ENCODE measurements around the gene ALPK1. TPM values are rescaled to one million over a fixed set of nuclear protein-coding genes. Genes with fewer than 3 reads are reported as not detected.
"Not testable (repeated sequence)": the region's sequence is repeated elsewhere in the genome, so short reads cannot be mapped to it uniquely, and the experiment has no call there.

Gene ALPK1
- total and polyA plus RNA-seq, 2 donors: 14.5 to 16.6 TPM

DNA sequence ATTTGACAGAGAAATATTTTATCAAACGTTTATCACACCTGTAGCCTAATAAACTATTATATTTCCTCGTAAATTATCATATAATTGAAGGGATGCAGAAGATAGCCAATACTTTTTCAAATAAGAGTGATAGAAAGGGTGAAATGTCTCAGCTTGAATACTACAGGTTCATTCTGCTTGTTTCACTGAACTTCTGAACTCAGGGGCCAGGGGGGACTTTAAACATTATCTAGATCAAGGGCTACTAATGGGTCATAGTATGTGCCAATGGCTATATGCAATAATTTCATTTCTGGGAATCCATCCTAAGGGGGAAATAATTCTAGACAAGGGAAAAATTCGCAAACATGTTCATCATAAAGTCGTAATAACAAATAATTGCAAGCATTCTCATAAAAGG lies 2.6 kb downstream of the ALPK1 start:
- peaks cover 8 to 30% of the 10 kb centered on the region in 2 donors for H3K4me1 ChIP-seq (ENCODE audit: control insufficient read depth in 2 of 2, insufficient read depth in 2 of 2, low read length in 2 of 2)
- no peak for DNase-seq (ENCODE audit: low read depth in 6 of 9, low spot score in 9 of 9)
- no peak overlapping the region for H3K27ac ChIP-seq (ENCODE audit: low read depth in 1 of 2, low read length in 1 of 2)
- no peaks in the 10 kb centered on the region for H3K27me3 ChIP-seq (ENCODE audit: control insufficient read depth in 2 of 2, insufficient read depth in 1 of 2, low read length in 1 of 2)
- H3K36me3 ChIP-seq (ENCODE audit: control insufficient read depth in 2 of 2, insufficient read depth in 2 of 2, low read length in 1 of 2): no peaks in the 10 kb centered on the region
- no peak overlapping the region for H3K4me3 ChIP-seq (ENCODE audit: low read length in 2 of 2)
- 96% methylated on average over 4 of the region's 4 CpGs for WGBS
- no peaks in the 10 kb centered on the region for H3K9me3 ChIP-seq (ENCODE audit: control insufficient read depth in 2 of 2, insufficient read depth in 1 of 2, low read length in 1 of 2)

DNA sequence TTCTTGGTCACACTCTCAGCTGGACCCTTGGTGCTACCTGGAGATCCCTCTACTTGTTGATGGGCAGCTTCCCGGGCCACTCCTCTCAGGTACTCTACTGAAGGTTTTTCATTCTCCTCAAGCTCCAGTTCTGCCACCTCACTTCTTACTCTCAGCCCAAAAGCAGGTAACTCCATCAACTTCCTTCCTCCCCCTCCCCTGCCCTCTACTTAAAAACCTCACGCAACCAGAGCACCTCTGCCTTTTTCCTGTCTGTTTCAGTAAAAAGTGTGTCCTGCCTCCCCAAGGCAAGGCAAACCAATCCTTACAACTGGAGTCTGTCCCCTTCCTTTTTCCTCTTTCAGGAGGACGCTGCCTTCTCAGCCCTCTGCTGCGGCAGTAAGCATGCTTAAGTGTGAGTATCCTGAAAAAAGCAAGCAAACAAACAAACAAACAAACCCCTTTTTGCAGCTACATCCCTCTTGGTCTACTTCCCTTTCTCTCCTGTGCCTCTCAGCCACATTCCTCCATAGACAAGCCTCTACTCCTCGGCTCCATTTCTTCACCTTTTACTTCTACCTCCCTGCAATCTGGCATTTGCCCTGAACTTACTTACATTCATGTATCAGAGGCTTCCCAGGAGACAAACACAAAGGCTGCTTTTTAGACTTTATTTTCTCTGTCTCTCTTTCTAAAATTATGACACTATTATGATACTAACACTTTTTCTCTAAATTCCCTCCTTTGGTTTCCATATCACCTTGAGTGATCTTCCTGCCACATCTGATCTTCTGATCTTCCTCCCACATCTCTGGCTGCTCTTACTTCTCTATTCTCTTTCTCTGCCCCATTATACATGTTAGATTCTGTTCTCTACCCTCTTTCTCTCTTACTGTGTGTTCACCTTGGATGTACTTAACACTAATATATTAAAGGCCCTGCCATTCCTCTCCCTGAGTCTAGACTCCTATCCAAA lies 5.4 kb downstream of the ALPK1 start:
- Histone ChIP-seq H3K4me1 (ENCODE audit: control insufficient read depth in 2 of 2, insufficient read depth in 2 of 2, low read length in 2 of 2) (peaks cover 8 to 30% of the 10 kb centered on the region in 2 donors), H3K27ac (ENCODE audit: low read depth in 1 of 2, low read length in 1 of 2) (peak overlapping the region; percentile 65 to 83), H3K27me3 (ENCODE audit: control insufficient read depth in 2 of 2, insufficient read depth in 1 of 2, low read length in 1 of 2) (no peaks in the 10 kb centered on the region), H3K4me3 (ENCODE audit: low read length in 2 of 2) (no peak overlapping the region), H3K9me3 (ENCODE audit: control insufficient read depth in 2 of 2, insufficient read depth in 1 of 2, low read length in 1 of 2) (no peaks in the 10 kb centered on the region), H3K36me3 (ENCODE audit: control insufficient read depth in 2 of 2, insufficient read depth in 2 of 2, low read length in 1 of 2) (no peaks in the 10 kb centered on the region)
- DNase-seq (ENCODE audit: low read depth in 6 of 9, low spot score in 9 of 9): peak in 1 of 9 donors; percentile 56
- WGBS: 66% methylated on average over 5 of the region's 5 CpGs

DNA sequence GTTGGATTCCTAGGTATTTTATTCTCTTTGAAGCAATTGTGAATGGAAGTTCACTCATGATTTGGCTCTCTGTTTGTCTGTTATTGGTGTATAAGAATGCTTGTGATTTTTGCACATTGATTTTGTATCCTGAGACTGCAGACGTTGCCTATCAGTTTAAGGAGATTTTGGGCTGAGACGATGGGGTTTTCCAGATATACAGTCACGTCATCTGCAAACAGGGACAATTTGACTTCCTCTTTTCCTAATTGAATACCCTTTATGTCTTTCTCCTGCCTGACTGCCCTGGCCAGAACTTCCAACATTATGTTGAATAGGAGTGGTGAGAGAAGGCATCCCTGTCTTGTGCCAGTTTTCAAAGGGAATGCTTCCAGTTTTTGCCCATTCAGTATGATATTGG lies 8.3 kb downstream of the ALPK1 start:
- H3K4me1 ChIP-seq (ENCODE audit: control insufficient read depth in 2 of 2, insufficient read depth in 2 of 2, low read length in 2 of 2): peaks cover 8 to 32% of the 10 kb centered on the region in 2 donors
- not testable (repeated sequence) for DNase-seq (ENCODE audit: low read depth in 6 of 9, low spot score in 9 of 9); H3K9me3 ChIP-seq (ENCODE audit: control insufficient read depth in 2 of 2, insufficient read depth in 1 of 2, low read length in 1 of 2); H3K36me3 ChIP-seq (ENCODE audit: control insufficient read depth in 2 of 2, insufficient read depth in 2 of 2, low read length in 1 of 2); H3K4me3 ChIP-seq (ENCODE audit: low read length in 2 of 2); H3K27ac ChIP-seq (ENCODE audit: low read depth in 1 of 2, low read length in 1 of 2); H3K27me3 ChIP-seq (ENCODE audit: control insufficient read depth in 2 of 2, insufficient read depth in 1 of 2, low read length in 1 of 2)
- 64% methylated on average over 3 of the region's 3 CpGs for WGBS

DNA sequence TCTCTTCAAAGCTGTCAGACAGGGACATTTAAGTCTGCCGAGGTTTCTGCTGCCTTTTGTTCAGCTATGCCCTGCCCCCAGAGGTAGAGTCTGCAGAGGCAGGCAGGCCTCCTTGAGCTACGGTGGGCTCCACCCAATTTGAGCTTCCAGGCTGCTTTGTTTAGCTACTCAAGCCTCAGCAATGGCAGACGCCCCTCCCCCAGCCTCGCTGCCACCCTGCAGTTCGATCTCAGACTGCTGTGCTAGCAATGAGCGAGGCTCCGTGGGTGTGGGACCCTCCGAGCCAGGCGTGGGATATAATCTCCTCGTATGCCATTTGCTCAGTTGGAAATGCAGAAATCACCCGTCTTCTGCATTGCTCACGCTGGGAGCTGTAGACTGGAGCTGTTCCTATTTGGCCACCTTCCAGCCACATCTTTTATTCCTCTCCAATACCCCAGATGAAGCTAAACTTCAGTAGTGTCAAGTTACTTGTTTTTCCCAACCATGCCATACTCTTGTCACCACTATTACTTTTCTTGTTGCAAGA lies 12.2 kb downstream of the ALPK1 start:
- not testable (repeated sequence) for H3K27me3 ChIP-seq (ENCODE audit: control insufficient read depth in 2 of 2, insufficient read depth in 1 of 2, low read length in 1 of 2); H3K9me3 ChIP-seq (ENCODE audit: control insufficient read depth in 2 of 2, insufficient read depth in 1 of 2, low read length in 1 of 2); H3K4me1 ChIP-seq (ENCODE audit: control insufficient read depth in 2 of 2, insufficient read depth in 2 of 2, low read length in 2 of 2); H3K4me3 ChIP-seq (ENCODE audit: low read length in 2 of 2); H3K36me3 ChIP-seq (ENCODE audit: control insufficient read depth in 2 of 2, insufficient read depth in 2 of 2, low read length in 1 of 2)
- 75% methylated on average over 12 of the region's 12 CpGs for WGBS
- peak in 1 of 9 donors; percentile 45 for DNase-seq (ENCODE audit: low read depth in 6 of 9, low spot score in 9 of 9)
- peak overlapping the region in 1 of 2 donors; percentile 27 for H3K27ac ChIP-seq (ENCODE audit: low read depth in 1 of 2, low read length in 1 of 2)

DNA sequence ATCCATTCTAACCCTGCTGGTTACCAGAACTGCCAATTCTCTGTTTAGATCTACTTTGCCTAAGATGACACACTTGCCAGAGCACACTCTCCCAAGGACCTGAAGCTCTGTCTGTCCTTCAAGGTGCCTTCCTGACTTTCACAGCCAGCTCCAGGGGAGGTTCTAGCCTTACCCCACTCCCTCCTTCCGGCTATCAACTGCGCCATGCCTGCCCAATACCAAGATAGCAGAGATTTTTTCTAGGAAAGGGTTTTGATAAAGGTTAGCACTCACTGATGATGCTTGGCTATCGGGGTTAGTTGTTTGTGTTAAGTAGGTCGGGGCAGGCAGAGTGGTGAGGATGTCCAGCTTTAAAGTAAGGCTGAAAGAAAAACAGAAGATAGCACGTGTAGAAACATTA lies 14.3 kb downstream of the ALPK1 start:
- peaks cover 0 to 5% of the 10 kb centered on the region in 2 donors for H3K4me1 ChIP-seq (ENCODE audit: control insufficient read depth in 2 of 2, insufficient read depth in 2 of 2, low read length in 2 of 2)
- H3K9me3 ChIP-seq (ENCODE audit: control insufficient read depth in 2 of 2, insufficient read depth in 1 of 2, low read length in 1 of 2): no peaks in the 10 kb centered on the region
- no peak for DNase-seq (ENCODE audit: low read depth in 6 of 9, low spot score in 9 of 9)
- H3K27me3 ChIP-seq (ENCODE audit: control insufficient read depth in 2 of 2, insufficient read depth in 1 of 2, low read length in 1 of 2): no peaks in the 10 kb centered on the region
- no peak overlapping the region for H3K4me3 ChIP-seq (ENCODE audit: low read length in 2 of 2)
- H3K36me3 ChIP-seq (ENCODE audit: control insufficient read depth in 2 of 2, insufficient read depth in 2 of 2, low read length in 1 of 2): no peaks in the 10 kb centered on the region
- 95% methylated on average over 5 of the region's 5 CpGs for WGBS
- no peak overlapping the region for H3K27ac ChIP-seq (ENCODE audit: low read depth in 1 of 2, low read length in 1 of 2)

DNA sequence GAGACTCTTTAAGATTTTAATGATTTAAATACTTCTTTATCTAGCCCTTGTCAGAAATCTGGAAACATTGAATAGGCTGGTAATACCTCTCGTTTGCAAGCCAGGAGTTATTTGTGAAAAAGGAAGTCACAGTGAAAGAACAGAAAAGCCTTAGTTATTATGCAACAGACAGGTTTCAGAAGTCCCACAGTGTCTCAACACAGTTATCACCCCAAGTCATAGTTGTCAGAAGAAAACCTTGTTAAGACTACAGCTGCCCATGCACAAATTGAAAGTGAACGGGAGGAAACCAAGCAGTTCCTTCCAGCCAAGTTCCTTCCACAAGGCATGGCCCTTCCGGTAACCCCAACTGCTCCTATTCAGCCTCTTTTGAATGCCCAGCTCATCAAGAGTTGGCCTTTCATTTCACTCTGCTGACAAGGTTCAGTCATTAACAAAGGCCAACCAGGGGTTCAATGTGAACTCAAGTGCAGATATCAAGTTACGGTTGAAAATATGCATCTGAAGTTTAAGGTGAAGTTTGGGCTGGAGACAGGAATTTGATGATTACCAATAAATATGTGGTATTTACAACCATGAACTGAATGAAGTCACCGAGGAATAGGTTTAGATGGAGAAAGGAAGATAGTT lies 15.6 kb downstream of the ALPK1 start:
- Histone ChIP-seq H3K27ac (ENCODE audit: low read depth in 1 of 2, low read length in 1 of 2) (no peak overlapping the region), H3K4me1 (ENCODE audit: control insufficient read depth in 2 of 2, insufficient read depth in 2 of 2, low read length in 2 of 2) (peaks cover 0 to 5% of the 10 kb centered on the region in 2 donors), H3K4me3 (ENCODE audit: low read length in 2 of 2) (no peak overlapping the region)

DNA sequence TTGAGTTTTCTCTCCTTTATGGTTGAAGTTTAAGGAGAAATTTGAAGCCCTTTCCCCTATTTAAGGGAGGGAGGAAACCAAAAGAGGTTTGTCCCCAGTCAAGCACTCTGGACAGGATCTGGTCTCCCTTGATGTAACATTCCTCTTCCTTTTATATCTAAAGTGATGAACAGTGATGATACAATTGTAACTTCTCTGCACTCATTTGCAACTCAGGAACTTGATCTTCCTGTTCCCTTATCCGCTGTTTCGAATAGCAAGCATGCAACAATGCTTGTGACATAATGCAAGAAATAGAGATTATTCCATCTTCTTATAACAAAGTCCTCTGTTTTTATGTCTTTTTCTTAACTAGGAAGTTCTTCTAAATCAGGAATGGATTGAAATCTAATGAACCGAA lies 18.3 kb downstream of the ALPK1 start:
- WGBS: 98% methylated on average over 3 of the region's 3 CpGs

More for the DNA sequence above, 15.6 kb downstream of the ALPK1 start:
- H3K36me3 ChIP-seq (ENCODE audit: control insufficient read depth in 2 of 2, insufficient read depth in 2 of 2, low read length in 1 of 2): no peaks in the 10 kb centered on the region
- no peaks in the 10 kb centered on the region for H3K9me3 ChIP-seq (ENCODE audit: control insufficient read depth in 2 of 2, insufficient read depth in 1 of 2, low read length in 1 of 2)
- DNase-seq (ENCODE audit: low read depth in 6 of 9, low spot score in 9 of 9): no peak
- 83% methylated on average over 5 of the region's 5 CpGs for WGBS
- no peaks in the 10 kb centered on the region for H3K27me3 ChIP-seq (ENCODE audit: control insufficient read depth in 2 of 2, insufficient read depth in 1 of 2, low read length in 1 of 2)

DNA sequence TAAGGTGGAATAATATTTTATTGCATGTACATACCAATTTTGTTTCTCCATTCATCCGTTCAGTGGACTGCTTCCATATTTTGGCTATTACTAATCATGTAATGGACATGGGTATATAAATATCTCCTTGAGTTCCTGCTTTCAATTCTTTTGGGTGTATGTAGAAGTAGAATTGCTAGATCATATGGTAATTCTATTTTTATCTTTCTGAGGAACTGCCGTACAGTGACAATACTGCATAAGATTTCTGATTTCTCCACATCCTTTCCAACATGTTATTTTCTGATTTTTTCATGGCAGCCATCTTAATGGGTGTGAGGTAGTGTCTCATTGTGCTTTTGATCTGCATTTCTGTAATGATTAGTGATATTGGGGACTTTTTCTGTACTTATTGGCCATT lies 19.2 kb downstream of the ALPK1 start:
- Histone ChIP-seq H3K4me3 (ENCODE audit: low read length in 2 of 2) (no peak overlapping the region), H3K27me3 (ENCODE audit: control insufficient read depth in 2 of 2, insufficient read depth in 1 of 2, low read length in 1 of 2) (no peaks in the 10 kb centered on the region), H3K9me3 (ENCODE audit: control insufficient read depth in 2 of 2, insufficient read depth in 1 of 2, low read length in 1 of 2) (no peaks in the 10 kb centered on the region), H3K4me1 (ENCODE audit: control insufficient read depth in 2 of 2, insufficient read depth in 2 of 2, low read length in 2 of 2) (no peaks in the 10 kb centered on the region), H3K27ac (ENCODE audit: low read depth in 1 of 2, low read length in 1 of 2) (no peak overlapping the region), H3K36me3 (ENCODE audit: control insufficient read depth in 2 of 2, insufficient read depth in 2 of 2, low read length in 1 of 2) (no peaks in the 10 kb centered on the region)
- WGBS: 96% methylated on average over 2 of the region's 2 CpGs
- no peak for DNase-seq (ENCODE audit: low read depth in 6 of 9, low spot score in 9 of 9)

More for the DNA sequence above, 18.3 kb downstream of the ALPK1 start:
- H3K4me1 ChIP-seq (ENCODE audit: control insufficient read depth in 2 of 2, insufficient read depth in 2 of 2, low read length in 2 of 2): no peaks in the 10 kb centered on the region
- no peak overlapping the region for H3K27ac ChIP-seq (ENCODE audit: low read depth in 1 of 2, low read length in 1 of 2)
- H3K27me3 ChIP-seq (ENCODE audit: control insufficient read depth in 2 of 2, insufficient read depth in 1 of 2, low read length in 1 of 2): no peaks in the 10 kb centered on the region
- H3K9me3 ChIP-seq (ENCODE audit: control insufficient read depth in 2 of 2, insufficient read depth in 1 of 2, low read length in 1 of 2): no peaks in the 10 kb centered on the region
- no peak for DNase-seq (ENCODE audit: low read depth in 6 of 9, low spot score in 9 of 9)
- H3K4me3 ChIP-seq (ENCODE audit: low read length in 2 of 2): no peak overlapping the region
- no peaks in the 10 kb centered on the region for H3K36me3 ChIP-seq (ENCODE audit: control insufficient read depth in 2 of 2, insufficient read depth in 2 of 2, low read length in 1 of 2)

Measured in thymus (tissue), 11 donors.